SU-DHL-6 (cell line): ENCODE results near the gene CEP85.
"Not testable (repeated sequence)": the region's sequence is repeated elsewhere in the genome, so short reads cannot be mapped to it uniquely, and the experiment has no call there.

ENCODE experiments used
- H2AFZ ChIP-seq: fragments of 200-600 bp; sonication (generic); 2 replicates; pipeline ENCODE4 v1.6.1; 2014; ENCODE audit warnings: low read depth, mild to moderate bottlenecking, moderate library complexity, mixed read lengths, antibody characterized with exemption, low read length; ENCODE audit not compliant: severe bottlenecking
- H3F3A ChIP-seq: fragments of 200-600 bp; shearing (Covaris generic); 2 replicates; pipeline ENCODE4 v1.6.0; 2016; ENCODE audit warnings: antibody characterized with exemption, mild to moderate bottlenecking; ENCODE audit not compliant: insufficient read depth
- H3K27ac ChIP-seq: fragments of 200-600 bp; sonication (generic); 2 replicates; pipeline ENCODE4 v1.5.1; 2016; ENCODE audit warnings: low read depth, mild to moderate bottlenecking, low read length, moderate library complexity, mixed read lengths
- H3K27me3 ChIP-seq: fragments of 200-600 bp; sonication (generic), shearing (Covaris generic); 2 replicates; pipeline ENCODE4 v1.6.0; 2014; ENCODE audit warnings: mild to moderate bottlenecking, low read length
- H3K36me3 ChIP-seq: fragments of 200-600 bp; sonication (generic); 2 replicates; pipeline ENCODE4 v1.6.1; 2014; ENCODE audit warnings: mild to moderate bottlenecking, low read length, mixed read lengths
- H3K4me2 ChIP-seq: fragments of 300-600, 200-600 bp; shearing (Covaris generic), sonication (generic); 2 replicates; pipeline ENCODE4 v1.6.0; 2014; ENCODE audit warnings: low read length, low read depth, mild to moderate bottlenecking; ENCODE audit not compliant: poor library complexity, severe bottlenecking
- H3K4me3 ChIP-seq: fragments of 200-600 bp; sonication (generic); 2 replicates; pipeline ENCODE4 v1.5.1; 2014; ENCODE audit warnings: antibody characterized with exemption, low read length, mild to moderate bottlenecking, mixed read lengths; ENCODE audit not compliant: insufficient read depth, poor library complexity, severe bottlenecking
- H3K79me2 ChIP-seq: fragments of 200-600 bp; sonication (generic); 2 replicates; pipeline ENCODE4 v1.6.1; 2014; ENCODE audit warnings: mild to moderate bottlenecking, low read length, moderate library complexity; ENCODE audit not compliant: insufficient read depth
- H3K9ac ChIP-seq: fragments of 200-600 bp; sonication (generic); 2 replicates; pipeline ENCODE4 v1.7.0; 2014; ENCODE audit warnings: mild to moderate bottlenecking, low read length
- H3K9me2 ChIP-seq: fragments of 200-600 bp; sonication (generic); replicated peaks from 2 replicates; pipeline ENCODE4 v1.6.1; 2014; ENCODE audit warnings: low read length; ENCODE audit not compliant: insufficient read depth
- H3K9me3 ChIP-seq: fragments of 200-600 bp; sonication (generic); 2 replicates; pipeline ENCODE4 v1.6.1; 2014; ENCODE audit warnings: low read length, mixed read lengths; ENCODE audit not compliant: insufficient read depth
- H4K20me1 ChIP-seq: fragments of 200-600 bp; sonication (generic); 2 replicates; pipeline ENCODE4 v1.6.1; 2014; ENCODE audit warnings: low read depth, mild to moderate bottlenecking, antibody characterized with exemption, low read length, moderate library complexity, mixed read lengths
- EZH2phosphoT487 ChIP-seq: fragments of 200-600 bp; sonication (generic), shearing (Covaris generic); conservative IDR thresholded peaks from 2 replicates; pipeline ENCODE4 v1.6.1; 2018; ENCODE audit warnings: mild to moderate bottlenecking, antibody characterized with exemption, low read length, moderate library complexity, mixed read lengths
- TF ChIP-seq, protein P1 (sequence below): fragments of 200-600 bp; sonication (generic); IDR thresholded peaks from one replicate; pipeline ENCODE4 v1.5.1; 2017; ENCODE audit warnings: antibody characterized with exemption, mild to moderate bottlenecking, low read length, moderate library complexity; ENCODE audit not compliant: insufficient read depth, poor library complexity, severe bottlenecking

The CEP85 gene

DNA sequence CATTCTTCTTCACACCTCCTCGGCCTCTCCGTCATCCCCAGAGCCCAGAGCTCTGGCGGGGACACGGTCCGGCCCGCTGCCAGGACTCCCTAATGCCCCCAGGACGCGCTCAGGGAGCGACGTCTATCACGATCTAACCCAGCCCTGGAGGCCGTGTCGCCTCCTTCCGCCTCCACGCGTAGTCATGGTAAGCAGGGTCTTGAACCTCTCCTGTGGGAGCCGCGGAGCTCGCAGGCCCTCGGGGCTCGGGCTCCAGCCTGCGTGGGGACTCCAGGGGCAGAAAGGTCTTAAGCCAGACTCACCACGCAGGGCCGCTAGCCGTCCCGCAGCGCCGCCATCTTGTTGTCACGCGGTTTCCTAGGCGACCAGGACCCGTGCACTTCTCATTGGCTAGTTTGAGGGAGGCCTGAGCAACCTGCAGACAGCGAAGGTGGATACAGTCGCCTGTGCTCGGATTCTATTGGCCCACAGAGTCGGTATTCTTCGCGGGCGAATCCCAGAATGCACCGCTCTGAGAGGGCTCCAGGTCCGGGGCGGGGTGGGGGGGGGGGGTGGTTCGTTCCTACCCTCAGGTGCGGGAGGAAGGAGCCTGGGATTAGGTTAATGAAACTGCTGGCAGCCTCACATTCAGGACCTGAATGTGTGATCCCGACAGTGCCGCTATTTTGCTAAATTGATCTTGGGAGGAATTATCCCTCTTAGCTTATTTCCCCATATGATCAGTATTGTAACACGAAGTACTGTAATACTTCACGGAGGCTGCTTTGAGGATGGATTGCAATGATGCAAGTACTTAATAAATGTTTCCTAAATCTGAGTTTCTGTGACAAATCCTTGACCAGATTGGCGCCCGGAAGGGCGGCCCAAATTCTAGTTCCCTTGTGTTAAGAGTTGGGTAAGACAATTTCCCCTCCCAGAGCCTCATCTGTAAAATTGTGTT, 72.6 kb downstream of the CEP85 start, which contains the start of gene UBXN11:
UBXN11 (minus strand) TSS at position 347 of the 940 bp plus-strand sequence. CDS start 3,753 bp downstream, outside the sequence.
- peak within 1 kb of the TSS; percentile 77 for H3K9ac ChIP-seq
- H3K27ac ChIP-seq = peak within 1 kb of the TSS; percentile 95
- H3F3A ChIP-seq = peaks cover 10% of the 10 kb centered on the region
- TF ChIP-seq, protein P1, sequence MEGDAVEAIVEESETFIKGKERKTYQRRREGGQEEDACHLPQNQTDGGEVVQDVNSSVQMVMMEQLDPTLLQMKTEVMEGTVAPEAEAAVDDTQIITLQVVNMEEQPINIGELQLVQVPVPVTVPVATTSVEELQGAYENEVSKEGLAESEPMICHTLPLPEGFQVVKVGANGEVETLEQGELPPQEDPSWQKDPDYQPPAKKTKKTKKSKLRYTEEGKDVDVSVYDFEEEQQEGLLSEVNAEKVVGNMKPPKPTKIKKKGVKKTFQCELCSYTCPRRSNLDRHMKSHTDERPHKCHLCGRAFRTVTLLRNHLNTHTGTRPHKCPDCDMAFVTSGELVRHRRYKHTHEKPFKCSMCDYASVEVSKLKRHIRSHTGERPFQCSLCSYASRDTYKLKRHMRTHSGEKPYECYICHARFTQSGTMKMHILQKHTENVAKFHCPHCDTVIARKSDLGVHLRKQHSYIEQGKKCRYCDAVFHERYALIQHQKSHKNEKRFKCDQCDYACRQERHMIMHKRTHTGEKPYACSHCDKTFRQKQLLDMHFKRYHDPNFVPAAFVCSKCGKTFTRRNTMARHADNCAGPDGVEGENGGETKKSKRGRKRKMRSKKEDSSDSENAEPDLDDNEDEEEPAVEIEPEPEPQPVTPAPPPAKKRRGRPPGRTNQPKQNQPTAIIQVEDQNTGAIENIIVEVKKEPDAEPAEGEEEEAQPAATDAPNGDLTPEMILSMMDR = no peak
- no peak for TF ChIP-seq EZH2phosphoT487
- H4K20me1 ChIP-seq = no peaks in the 10 kb centered on the region
- H2AFZ ChIP-seq = peak within 1 kb of the TSS; percentile 60
- no peaks in the 10 kb centered on the region for H3K36me3 ChIP-seq
- H3K4me3 ChIP-seq = peak within 1 kb of the TSS; percentile 83
- peaks cover 23% of the 10 kb centered on the region for H3K79me2 ChIP-seq
- peak within 1 kb of the TSS; percentile 97 for H3K4me2 ChIP-seq
- H3K27me3 ChIP-seq = no peaks in the 10 kb centered on the region
- no peaks in the 10 kb centered on the region for H3K9me2 ChIP-seq
- H3K9me3 ChIP-seq = no peaks in the 10 kb centered on the region

DNA sequence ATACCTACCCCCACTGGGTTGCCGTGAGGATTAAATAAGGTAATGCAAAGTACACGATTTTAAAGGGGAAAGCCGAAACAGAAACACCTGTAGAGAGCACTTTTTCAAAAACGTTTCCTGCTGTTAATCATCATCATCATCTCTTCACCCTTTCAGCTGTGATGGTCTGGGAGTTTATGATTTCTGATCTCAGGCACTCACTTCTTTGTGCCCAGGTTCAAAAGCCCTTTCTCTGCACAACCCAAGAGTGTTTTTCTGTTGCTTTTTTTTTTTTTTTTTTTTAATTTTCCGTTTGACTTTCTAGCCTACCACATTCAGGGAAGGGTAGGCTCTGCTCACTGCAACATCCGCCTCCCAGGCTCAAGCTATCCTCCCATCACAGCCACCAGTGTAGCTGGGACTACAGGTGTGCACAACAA, 73.4 kb downstream of the CEP85 start:
- H3K27me3 ChIP-seq = no peaks in the 10 kb centered on the region
- H3F3A ChIP-seq = peaks cover 10% of the 10 kb centered on the region
- peaks cover 23% of the 10 kb centered on the region for H3K79me2 ChIP-seq
- H3K4me2 ChIP-seq = peak overlapping the region; percentile 83
- no peaks in the 10 kb centered on the region for H3K9me3 ChIP-seq
- H3K27ac ChIP-seq = peak overlapping the region; percentile 95
- peak overlapping the region; percentile 17 for H2AFZ ChIP-seq
- no peaks in the 10 kb centered on the region for H3K36me3 ChIP-seq
- peak overlapping the region; percentile 77 for H3K9ac ChIP-seq
- peak overlapping the region; percentile 83 for H3K4me3 ChIP-seq
- no peaks in the 10 kb centered on the region for H4K20me1 ChIP-seq
- TF ChIP-seq, protein P1 = no peak
- no peak for TF ChIP-seq EZH2phosphoT487
- H3K9me2 ChIP-seq = no peaks in the 10 kb centered on the region

DNA sequence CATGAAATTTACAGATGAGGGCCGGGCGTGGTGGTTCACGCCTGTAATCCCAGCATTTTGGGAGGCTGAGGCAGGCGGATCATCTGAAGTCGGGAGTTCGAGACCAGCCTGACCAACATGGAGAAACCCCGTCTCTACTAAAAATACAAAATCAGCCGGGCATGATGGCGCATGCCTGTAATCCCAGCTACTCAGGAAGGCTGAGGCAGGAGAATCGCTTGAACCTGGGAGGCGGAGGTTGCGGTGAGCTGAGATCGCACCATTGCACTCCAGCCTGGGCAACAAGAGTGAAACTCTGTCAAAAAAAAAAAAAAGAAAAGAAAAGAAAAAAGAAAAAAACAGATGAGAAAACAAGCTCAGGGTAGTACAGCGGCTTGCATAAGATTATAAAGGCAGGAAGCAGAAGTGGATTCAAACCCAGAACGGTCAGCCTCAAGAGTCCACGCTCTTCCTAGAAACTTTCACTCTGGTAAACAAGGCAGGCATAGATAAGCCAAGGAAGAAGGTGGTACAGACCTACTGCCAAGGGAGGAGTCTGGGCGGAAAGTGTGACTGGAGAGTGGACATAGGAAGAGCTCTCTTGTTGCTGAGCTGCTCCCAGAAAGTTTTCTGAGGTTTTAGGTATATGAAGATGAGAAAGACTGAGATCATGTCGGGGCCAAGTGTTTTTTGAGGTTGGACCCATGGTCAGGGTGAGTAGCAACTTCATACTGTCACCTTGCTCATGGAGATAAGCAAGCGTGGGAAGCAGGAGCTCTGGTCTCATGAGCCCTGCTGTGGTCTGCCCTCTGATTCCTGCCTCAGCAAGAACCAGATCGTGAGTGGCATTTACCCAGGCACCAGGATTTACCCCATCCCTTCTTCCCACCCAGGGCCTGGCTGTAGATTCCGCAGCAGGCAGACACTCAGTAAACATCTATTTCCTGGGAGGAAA, 74.2 kb downstream of the CEP85 start:
- H3K9me3 ChIP-seq, H3K4me3 ChIP-seq, H2AFZ ChIP-seq, H3K27me3 ChIP-seq, H3K36me3 ChIP-seq, H3K9me2 ChIP-seq, H4K20me1 ChIP-seq, H3F3A ChIP-seq: not testable (repeated sequence)
- H3K27ac ChIP-seq = peak overlapping the region; percentile 95
- peaks cover 19% of the 10 kb centered on the region for H3K79me2 ChIP-seq
- H3K4me2 ChIP-seq = peak overlapping the region; percentile 83
- H3K9ac ChIP-seq = peak overlapping the region; percentile 77
